Kasumi-1 (cell line): ENCODE results near the gene RNF151.
A peak's percentile ranks its signal among the peaks of the same experiment; 100 is the strongest.
"Not testable (repeated sequence)": the region's sequence is repeated elsewhere in the genome, so short reads cannot be mapped to it uniquely, and the experiment has no call there.

Experiments
- DNase-seq, 2 experiments: peaks; one replicate each; lab custom pipeline; 2025; lab: John Stamatoyannopoulos, UW

Gene RNF151

GRCh38 chr16:2009164-2009711 lies 42.6 kb downstream of the RNF151 start:
- DNase-seq = no peak

GRCh38 chr16:2009791-2010510 lies 43.3 kb downstream of the RNF151 start, which contains the start of gene ZNF598:
Gene ZNF598, minus strand, starts transcription at chr16:2009821.
- DNase-seq = peak; percentile 30 to 37

DNA sequence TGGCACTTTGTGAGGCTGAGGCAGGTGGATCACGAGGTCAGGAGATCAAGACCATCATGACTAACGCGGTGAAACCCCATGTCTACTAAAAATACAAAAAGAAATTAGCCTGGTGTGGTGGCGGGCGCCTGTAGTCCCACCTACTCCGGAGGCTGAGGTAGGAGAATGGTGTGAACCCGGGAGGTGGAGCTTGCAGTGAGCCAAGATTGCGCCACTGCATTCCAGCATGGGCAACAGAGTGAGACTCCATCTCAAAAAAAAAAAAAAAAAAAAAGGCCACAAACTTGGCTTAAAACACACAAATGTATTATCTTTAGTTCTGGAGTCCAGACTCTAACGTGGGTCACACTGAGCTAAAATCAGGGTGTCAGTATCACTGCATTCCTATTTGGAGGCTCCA lies 45.1 kb downstream of the RNF151 start:
- not testable (repeated sequence) for DNase-seq

DNA sequence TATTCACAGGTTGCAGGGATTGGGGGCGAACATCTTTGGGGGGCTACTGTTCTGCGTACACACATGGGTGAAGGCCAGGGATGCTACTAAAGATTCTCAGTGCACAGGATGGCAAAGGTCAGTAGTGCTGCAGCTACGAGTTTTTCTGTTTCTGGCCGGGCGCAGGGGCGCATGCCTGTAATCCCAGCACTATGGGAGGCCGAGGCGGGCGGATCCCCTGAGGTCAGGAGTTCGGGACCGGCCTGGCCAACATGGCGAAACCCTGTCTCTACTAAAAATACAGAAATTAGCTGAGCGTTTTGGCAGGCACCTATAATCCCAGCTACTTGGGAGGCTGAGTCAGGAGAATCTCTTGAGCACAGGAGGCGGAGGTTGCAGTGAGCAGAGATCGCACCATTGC lies 46.9 kb downstream of the RNF151 start:
- no peak for DNase-seq

- no peak for DNase-seq
Observed at GRCh38 chr16:2015117-2015946, 48.7 kb downstream of the RNF151 start.

DNA sequence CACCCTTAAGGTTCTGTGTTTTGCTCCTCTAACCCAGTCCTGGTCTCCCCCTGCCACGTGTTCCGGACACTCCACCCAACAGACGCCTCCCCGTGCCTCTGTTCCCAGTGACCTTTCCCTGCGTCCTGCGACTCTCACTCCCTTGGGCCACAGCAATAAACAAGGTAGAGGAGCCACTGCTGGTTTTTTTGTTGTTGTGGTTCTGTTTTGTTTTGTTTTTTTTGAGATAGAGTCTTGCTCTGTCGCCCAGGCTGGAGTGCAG lies 49.2 kb downstream of the RNF151 start:
- no peak for DNase-seq

DNA sequence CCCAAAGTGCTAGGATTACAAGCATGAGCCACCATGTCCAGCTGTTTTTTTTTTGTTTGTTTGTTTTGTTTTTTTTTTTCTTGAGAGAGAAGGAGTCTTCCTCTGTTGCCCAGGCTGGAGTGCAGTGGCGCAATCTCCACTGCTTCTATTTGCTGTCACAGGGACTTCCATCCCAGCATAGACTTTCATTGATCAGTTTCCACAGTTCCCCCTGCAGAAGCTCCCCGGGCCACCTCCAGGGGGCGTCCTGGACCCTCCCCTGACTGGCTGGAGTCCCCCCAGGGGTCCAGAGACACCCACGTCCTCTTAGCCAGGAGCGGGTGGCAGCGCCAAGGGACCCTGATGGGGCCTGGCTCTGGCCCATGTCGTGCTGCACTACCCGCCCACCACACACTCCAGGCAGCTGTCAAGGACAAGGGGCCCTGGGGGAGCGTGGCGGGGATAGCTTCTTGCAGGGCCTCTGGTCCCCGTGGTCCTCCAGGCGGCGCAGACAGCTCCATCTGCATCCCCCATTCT lies 49.8 kb downstream of the RNF151 start:
- no peak for DNase-seq
